Hematopoietic multipotent progenitor cell treated with erythropoietin and hydrocortisone succinate and interleukin-3 and kit ligand, for 15 days (in vitro differentiated cells): ENCODE data around the gene USP40.

Source experiments
- DNase-seq: peaks from one replicate; pipeline ENCODE4 v3.0.0-alpha.2; 2015; ENCODE audit warnings: low spot score

USP40 gene

DNA sequence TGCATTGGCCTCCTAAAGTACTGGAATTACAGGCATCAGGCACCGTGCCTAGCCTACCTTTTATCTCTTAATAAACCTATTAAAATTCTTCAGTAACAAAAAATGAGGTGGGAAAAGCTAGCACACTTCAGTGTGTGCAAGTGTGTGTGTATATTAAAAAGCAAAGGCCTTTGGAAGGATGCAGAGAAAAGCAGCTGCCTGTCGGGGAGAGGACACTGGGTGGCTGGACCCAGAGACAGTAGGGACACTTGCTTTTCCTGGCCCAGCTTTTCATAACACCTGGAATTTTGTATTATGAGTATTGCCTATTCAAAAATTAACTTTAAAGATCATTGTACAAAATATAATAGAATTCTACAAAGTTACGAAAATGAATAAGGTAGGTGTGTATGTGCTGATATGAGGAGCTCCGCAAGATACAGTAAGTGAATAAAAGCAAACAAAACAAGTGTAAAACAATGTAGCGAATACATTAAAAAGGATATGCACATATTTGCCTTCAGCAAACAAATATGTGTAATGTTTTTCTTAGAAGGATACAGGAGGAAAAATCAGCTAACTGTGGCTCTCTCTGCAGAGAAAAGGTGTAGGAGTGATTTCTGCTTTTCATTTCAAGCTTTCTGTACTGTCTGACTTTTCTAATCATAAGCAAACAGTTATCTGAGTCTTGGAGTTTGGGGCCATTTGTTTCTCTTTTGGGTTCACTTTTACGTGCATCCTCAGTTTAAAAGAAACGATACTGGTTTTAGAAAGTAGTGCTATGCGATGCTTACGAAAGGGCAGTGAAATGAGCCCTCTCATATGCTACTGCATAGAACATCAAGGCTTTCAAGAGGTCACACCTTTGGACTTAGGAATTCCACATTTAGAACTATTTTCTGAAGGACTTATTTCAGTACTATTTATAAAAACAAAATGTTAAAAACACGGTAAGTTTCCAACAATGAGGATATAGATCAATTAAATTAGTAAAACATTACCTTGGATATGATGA lies 70.8 kb downstream of the USP40 start:
- no peak for DNase-seq

DNA sequence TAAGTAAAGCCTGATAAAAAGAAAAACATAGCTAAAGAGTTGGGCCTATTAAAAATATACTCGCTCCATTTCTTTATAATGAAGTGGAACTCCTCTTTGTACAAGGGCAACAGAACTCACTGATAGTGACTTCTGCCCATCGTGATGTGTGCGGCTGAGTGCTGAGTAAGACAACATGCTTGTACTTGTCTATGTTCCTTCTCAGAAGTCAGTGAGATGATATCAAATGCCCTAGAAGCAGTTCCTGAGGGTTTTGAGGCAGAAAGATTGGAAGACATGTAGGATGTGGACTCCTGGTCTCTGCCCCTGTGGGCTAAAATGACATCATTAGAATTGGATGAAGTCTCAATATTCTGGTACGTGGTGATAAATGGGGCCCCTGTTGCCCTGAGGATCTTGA lies 73.8 kb downstream of the USP40 start:
- no peak for DNase-seq

DNA sequence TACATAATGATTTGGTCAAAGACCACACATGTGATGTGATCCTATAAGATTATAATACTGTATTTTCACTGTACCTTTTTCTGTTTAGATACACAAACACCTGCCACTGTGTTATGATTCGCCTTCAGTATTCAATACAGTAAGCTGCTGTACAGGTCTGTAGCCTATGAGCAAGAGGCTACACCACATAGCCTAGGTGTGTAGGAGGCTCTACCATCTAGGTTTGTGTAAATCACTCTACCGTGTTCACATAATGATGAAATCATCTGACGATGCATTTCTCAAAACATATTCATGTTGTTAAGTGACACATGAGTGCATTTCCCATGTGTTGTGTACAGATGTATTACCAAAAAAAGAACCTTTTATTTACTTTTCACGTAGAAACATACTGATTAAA lies 74.5 kb downstream of the USP40 start:
- DNase-seq: no peak

DNA sequence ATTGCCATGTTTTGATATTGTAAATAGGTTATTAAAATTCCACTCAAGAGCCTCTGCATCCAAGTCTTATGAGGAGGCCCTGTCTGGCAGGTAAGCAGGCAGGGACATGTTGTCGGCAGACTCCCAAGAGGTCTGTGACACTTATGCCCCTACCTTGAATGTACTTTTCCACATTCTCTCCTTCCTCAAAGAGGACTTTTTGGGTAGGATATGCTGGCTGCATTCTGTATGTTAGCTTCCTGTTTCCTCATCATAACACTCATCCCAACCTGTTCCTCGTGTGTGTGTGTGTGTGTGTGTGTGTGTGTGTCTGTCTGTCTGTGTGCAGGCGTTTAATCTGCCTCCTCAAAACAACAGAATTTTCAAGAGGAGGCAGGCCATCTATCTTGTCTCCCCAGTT lies 75.3 kb downstream of the USP40 start:
- DNase-seq: no peak

DNA sequence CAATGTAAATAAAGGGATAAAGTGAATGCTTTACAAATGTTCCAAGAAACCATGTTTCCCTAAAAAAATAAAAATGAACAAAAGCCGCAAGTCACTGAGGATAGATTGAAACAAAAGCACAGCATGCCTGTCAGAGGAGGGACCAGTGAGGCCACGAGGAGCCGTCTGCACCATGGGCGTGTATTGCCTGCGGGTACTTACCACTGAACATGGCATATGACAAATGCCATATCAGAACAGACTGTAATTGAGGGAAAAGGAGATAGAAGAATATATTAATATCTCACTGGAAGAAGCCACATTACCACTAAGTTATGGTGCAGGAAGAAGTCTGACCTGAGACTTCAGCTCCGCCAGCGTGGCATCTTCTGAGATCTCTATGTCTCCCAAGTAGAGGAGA lies 75.8 kb downstream of the USP40 start:
- no peak for DNase-seq

DNA sequence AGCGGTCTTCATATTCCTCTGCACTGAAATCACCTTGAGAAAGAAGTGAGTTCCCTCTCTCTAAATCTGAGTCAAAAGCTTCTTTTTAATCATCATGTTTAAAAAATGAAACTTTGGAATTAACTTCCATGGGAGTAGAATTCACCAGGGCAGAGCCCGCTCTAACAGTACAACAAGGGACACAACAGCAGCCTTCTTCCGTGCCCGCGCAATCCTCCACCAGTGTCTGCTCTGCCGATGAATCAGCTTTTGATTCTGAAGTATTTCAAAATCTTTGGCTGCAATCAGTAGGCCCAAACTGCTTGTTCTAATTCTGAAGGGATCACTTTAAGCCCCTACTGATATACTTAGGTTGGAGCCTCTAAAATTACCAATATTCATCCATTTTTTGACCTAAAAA lies 76.9 kb downstream of the USP40 start:
- DNase-seq: no peak

DNA sequence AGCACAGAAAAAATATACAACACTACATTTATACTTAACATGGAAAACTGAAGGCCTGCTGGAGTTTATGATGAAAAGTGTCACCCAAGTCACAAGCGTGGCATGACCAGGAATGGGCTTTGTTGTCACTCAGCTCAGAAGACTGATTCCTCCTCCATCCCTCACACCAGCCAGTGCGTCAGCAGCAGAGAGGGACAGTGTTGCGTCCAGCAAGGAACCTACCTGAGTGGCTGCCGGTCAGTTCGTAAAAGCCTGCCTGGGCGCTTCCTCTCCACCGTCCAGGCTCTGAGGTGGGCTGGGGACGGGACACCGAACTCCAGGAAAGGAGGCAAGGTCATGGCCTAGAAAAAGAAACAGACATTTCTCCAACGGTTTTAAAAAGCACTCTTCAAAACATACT lies 77.4 kb downstream of the USP40 start:
- DNase-seq: no peak

DNA sequence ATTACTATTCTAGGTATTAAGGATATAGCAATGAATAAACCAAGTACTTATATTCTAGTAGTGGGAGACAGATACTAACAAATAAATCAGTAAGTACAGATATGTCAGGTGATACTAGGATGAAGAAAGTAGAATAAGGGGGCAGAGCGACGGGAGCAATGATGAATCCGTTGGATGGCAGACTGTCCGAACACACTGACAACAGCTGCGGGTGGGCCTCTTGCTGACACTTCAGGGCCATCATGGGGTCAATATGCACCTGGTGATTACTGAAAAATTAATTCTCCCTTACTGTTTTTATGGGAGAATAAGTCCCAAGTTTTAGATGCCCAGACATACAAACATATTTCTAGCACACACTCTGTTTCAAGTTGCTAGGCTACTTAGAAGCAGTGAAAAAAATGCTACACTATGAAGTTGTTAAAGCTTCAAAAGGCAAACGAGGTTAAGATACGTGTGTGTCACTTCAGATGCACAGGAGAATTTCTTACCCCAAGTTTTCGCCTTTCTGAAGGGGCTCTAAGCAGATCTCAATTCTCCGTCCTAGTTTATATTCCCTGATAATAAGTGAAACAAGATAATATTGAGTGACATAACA lies 78.7 kb downstream of the USP40 start:
- no peak for DNase-seq

DNA sequence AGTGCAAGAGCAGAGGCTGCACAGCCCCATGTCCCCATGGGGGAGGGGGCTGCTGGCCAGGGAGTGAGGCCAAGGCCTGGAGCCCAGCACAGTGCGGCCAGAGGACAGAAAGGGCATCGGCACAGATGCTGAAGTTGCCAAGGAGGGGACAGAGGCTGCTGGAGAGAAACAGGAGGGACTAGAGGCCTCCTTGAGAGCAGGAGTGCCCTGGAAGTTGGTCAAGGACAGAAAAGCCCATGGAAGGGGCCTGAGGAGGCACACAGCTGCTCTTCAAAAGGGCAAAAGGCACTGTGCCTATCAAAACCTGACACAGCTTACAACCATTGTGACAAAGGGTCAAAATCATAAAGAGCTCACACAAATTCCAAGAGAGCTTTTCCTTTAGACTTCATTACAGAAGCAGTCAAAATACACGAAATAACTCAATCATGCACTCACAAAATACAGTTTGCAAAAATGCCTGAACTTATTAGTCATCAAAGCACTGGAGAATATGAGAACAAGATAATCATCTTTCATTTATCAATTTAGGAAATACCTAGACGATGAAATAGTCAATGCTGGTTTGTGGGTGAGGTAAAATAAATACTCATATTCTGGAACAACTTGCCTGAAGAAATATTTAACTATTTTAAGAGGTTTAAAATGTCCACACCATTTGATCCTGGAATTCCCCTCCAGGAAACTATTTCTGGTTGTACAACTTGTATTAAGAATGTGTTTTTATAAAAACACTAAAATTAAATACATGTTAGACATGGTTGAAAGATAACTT lies 79.6 kb downstream of the USP40 start:
- no peak for DNase-seq

DNA sequence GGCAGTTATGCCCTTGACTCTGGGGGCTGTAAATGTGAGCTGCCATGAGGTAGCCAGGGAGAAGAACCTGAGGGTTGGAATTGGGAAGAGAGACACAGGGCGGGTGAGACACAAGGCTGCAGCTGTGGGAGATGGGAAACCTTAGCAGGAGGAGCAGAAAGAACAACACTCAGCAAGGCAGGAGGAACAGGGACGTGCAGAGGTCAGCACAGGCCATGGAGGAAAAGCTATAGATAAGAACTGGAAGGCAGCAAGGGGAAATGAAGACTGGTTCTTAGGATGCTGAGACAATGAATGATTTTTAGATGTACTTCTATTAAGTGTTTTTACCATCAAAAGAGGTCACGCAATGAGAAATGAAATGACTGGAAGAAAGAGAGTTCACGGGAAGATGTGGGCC lies 80.2 kb downstream of the USP40 start:
- no peak for DNase-seq

DNA sequence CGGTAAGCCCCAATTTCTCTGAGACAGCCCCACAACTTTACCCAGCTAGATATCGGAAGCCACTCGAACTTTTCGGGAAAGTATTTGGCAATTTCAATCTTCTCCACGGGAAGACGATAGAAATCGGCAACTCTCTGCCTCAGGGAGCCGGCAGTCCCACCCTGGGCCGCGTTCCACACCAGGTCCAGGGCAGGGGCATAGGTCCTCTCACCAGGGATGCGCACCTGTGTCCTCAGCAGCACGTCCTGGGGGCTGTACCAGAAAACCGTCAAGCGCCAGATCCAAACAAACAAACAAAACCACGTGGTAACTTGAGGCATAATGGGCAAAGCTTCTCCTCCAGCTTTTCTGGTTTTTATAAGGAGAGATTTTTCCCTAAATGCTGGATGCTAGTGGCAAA lies 80.9 kb downstream of the USP40 start:
- no peak for DNase-seq

DNA sequence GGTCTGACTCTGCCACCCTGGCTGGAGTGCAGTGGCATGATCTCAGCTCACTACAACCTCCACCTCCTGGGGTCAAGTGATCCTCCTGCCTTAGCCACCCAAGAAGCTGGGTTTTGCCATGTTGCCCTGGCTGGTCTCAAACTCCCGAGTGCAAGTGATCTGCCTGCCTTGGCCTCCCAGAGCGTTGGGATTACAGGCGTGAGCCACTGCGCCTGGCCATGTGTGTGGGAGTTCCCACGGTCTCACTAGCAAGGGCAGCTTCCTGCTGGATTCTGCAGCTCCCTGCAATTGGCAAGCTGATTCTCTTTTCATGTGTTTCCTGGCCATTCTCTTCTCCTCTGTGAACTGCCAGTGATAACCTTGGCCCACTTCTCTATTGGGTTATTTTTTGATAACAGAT lies 84.0 kb downstream of the USP40 start:
- DNase-seq: no peak

DNA sequence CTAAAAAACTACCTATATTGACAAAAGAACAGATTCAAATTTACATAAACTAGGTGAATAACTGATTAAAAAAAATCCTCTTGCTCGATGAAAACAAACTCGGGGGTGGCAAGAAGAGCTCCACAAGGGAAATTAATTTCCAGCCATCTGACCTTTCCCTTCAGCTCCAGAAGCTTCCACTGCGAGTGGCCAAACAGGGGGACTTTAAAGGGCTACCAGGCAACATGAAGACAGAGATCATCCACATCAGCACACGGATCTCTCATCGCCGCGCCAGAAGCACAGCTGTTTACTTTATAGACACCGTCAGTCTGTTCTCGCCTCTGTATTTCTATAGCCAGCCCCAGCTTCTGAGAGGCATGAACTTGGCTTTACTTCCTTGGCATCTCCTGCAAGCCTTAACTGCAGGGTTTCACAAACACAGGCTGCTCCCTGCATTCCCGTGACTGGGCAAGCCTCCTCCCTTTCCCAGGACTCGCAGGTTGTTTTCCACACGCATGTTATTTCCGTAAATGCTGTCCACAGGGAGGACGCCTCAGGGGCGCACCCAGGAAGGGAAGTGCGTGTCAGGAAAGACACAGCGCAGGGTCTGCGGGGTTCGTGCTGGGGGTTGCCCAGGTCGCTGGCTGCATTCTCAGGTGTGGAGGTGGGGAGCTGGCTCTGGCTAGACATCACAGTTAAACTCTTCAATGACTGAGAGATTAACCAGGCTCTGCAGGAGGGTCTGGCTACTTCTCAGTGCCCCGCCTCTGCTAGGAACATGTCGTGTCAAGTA lies 85.0 kb downstream of the USP40 start:
- no peak for DNase-seq

DNA sequence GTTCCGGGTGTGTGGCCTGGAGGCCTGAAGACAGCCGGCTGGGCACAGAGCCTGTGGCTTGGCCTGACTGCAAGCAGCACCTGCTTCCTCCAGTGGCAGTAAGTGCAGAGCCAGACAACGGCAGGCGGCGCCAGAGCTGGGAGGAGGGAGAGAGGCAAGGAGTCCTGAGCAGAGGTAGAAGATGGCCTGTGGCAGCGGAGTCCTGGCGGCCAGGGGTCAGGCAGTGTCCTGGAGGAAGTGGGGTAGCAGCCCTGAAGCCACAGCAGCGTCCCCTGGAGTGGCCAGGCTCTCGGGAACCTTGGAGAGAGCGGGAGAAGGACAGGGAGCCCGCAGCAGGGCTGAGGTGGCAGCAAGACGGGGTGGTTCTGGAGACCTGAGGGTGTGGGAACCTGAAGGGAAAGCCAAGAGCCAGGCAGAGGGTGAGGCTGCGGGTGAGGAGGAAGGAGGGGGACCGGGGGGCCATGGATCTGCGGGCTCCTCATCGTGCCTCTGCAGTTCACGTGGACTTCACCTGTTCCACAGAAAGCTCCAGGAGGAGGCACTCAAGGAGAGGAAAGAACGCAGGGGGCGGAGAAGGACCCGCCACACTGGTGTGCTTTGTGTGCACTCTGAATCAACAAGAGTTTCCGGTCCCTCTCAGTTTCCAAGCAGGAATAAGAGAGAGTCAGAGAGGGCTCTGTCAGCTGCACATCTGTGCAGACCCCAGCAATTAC lies 85.9 kb downstream of the USP40 start:
- DNase-seq: no peak

DNA sequence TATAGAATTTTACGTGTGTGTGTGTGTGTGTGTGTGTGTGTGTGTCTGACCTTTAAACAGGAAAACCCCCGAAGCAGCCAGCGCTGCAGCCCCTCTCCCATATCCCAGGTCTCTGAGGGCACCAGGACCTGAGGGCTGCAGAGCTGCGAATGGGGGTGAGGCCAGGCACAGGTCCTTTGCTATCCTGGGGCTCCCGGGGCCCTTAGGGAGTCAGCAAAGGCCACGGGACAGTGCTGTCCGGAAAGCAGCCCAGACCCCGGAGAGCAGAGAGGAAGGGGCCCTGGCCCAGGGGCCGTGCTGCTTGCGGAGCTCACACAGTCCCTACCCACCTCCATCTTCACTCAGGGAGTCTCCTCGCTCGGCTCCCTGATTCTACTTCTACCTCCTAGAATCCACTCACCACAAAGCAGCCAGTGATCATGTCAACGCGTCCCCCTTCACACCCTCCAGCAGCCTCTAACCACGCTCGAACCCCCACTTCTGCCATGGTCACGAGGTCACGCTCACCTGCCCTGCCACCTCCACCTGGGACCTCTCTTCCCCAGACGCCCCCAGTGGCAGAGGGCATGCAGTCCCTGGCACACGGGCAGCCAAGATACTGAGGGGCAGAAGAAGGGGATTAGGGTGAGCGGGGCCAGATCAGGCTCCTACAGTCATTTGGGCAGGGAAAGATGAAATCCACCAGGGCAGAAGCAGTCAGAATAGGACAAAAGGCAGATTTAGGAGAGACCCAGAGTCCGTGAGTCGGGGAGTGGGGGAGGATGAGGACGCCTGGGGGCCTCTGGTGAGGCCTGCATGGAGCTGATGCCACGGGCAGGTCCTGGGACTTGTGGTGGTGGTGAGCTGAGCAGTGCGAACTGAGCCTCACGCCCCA lies 86.7 kb downstream of the USP40 start:
- DNase-seq: no peak

DNA sequence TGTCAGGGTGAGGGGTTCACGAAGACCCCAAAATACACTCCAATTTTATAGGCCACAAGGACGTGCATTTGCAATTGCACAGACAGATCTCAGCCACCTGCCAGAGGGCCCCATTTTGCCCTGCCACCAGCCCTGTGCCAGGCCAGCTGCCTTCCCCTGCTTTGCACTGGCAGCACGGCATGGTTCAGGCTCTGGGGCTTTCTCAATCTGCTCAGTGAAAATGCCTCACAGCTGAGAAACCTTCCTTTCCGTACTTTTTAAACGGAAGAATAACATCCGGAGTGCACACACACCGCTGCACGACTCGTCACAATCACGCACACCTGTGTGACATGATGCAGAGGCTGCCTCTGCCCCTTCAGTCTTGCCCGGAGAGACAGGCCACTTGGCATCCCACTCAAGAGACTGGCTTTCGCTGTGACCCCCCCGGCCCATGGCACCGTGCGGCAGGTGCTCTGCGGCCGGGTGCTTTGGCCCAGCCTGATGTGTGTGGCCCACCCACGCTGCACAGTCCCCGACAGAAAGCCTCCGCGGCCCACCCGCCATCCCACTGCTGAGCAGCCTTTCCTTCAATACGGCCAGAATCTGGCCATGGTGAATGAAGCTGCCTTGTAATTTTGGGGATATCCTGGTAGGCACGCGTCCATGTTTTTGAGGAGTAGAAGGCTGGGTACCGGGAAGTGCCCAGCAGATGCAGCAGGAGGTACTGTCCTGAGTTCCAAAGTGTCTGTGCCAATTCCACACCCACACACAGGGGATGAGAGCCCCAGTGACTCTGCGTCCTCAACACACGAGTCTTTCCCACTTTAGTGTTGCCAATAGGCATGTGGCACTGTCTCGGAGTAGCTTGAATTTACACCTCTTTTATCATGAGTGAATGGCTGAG lies 88.8 kb downstream of the USP40 start:
- DNase-seq: no peak

DNA sequence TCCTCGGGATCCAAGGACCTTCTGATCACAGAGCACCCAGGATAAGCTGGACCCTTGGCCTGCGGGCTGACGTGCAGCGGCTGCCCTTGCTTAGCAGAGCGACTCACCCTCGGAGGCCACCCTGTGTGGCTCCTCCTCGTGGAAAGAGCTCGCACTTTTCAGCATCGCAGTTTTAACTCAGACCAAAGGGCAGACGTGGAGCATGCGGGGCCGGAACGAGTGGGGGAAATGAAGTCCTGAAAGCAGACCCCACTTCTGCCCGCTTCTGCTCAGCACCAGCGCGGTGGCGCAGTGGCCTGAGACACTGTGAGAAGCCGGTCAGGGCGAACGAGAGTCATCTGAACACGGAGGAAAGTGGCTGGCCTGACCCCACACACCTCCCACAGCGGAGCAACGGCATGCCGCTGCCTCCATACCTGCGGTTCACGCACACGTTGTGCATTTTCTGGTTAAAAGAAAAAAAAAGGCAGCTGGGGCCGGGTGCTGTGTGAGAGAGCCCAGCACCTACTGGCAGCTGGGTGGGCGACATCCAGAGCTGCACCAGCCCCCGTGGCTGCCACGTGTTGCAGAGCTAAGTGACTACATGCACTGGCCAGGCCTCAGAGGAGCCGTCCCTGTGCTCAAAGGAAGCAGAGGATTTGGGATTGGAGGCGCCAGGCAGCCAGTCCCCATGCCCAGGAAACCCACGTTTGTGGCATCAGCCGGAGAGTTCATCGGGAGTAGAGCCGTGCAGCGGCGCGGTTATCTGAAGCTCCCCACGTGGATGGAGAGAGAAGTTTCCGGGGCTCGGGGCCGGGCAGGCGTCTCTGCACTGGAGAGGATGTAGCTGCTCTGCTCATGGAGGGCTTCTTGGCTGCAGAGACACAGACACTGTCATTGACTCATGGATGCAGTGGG lies 89.7 kb downstream of the USP40 start:
- no peak for DNase-seq

DNA sequence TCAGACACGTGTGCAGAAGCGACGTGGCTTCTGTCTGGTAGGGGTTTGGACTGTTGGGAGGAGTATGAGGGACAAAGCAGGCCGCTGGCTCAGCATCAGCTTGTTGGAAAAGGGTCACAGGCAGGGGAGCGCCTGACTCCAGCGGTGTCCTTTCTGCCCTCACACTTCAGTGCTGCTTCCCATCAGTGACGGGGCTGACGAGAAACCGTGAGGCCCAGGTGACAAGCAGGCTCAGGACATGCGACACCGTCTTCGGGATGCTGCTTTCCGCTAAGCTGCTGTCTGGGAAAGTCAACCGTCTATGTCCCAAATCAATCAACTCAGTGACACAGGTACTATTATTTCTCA lies 90.5 kb downstream of the USP40 start:
- no peak for DNase-seq
